Stimulated activated CD8-positive, alpha-beta memory T cell treated with anti-CD3 and anti-CD28 coated beads, Interleukin-4, amount 100 ng/mL, for 24 hours (primary cell): ENCODE measurements around the gene NXPH2.
"Not testable (repeated sequence)": the region's sequence is repeated elsewhere in the genome, so short reads cannot be mapped to it uniquely, and the experiment has no call there.

Experiments
- DNase-seq: peaks from one replicate; pipeline ENCODE4 v3.0.0-alpha.2; 2020; ENCODE audit warnings: low read depth

NXPH2 gene

DNA sequence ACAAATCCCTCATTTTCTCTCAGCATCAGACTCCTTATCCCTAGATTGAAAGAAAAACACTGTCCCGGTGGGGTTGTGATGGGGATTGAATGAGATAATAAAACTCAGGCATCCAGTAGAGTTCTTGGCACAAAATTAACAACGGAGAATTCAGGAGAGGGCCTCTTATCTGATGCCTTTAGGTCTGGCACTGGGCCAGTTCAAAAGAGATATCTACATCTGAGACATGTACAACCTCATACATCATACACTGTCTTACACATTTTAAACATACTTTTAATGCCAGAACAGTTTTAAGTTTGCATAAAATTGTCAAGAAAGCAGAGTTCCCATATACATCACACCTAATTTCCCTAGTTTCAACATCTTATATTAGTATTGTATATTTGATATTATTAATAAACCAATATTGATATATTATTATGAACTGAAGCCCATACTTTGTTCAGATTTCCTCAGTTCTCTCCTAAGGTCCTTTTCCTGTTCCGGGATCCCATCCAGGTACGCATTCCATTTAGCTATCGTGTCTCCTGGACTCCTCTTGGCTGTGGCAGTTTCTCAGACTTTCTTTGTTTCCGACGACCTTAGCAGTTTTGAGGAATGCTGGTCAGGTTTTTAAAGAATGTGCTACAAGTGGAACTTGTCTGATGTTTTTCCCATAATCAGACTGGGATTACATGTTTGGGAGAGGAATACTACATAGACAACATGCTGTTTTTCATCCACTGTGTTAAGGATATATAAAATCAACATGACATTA, 27.8 kb downstream of the NXPH2 start:
- no peak for DNase-seq

DNA sequence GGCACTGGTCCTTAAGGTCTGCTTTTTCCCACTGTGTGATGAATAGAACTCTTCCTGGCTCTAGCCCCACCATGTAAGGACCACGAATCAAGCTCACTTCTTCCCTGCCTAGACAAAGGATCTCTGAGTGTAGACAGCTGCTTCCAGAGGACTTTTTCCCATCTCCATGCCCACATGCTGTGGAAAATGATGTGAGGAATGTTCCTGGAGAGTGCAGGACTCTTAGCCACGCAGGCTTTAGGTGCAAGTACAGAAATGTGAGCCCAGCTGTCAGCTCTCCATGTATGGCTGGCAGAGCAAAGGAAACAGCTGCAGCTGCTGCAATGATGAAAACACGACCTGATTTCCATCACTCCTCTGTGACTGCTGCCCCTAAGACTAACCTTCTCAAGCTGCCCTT, 35.5 kb downstream of the NXPH2 start:
- DNase-seq, result no peak

DNA sequence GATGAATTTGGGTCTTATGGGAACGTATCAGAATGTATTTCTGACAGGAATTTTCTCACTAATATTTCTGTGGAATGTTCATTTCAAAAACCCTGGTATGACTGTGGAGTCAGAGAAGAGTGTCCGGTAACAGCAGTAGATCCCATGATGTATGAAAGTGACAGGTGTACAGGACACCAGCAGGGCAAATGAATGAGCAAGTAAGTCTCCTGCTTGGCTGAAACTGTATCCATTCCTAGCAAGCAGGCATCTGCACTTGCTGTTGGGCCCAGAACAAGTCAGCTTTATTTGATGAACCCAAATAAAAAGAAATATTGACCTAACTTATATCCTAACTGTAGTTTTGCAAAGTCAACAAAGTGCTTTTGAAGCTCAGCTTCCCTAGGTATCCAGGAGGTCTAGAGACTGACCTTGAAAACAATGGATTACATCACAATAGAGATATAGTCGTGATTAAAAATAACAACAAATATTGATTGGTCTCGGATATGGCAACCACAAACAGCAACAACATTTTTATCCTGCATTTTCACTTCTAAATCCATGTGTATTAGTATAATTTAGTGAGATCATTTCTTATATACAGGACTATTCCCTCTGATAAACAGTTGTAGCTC, 37.6 kb downstream of the NXPH2 start:
- no peak for DNase-seq

GRCh38 chr2:138741851-138742250, 38.3 kb downstream of the NXPH2 start:
- no peak for DNase-seq

- DNase-seq, result not testable (repeated sequence)
Observed at GRCh38 chr2:138737009-138737554, 43.1 kb downstream of the NXPH2 start.

DNA sequence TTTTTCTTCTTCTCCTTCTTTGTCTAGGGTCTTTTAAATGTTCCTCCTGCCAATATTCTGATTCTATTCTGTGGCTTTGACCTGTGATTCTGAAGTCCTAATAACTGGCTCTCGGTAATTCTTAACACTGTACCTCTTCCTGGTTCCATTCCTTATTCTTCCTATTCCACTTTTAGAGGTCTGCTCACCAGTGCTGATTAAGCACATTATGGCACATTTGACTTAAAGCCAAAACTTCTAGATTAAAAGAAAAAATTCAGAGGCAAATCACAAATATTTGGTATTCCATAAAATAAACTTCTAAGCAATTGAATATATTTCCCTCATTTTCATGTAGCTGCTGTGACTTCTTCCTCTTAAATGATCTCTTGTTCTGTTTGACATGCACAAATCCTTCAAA, 47.5 kb downstream of the NXPH2 start:
- no peak for DNase-seq

DNA sequence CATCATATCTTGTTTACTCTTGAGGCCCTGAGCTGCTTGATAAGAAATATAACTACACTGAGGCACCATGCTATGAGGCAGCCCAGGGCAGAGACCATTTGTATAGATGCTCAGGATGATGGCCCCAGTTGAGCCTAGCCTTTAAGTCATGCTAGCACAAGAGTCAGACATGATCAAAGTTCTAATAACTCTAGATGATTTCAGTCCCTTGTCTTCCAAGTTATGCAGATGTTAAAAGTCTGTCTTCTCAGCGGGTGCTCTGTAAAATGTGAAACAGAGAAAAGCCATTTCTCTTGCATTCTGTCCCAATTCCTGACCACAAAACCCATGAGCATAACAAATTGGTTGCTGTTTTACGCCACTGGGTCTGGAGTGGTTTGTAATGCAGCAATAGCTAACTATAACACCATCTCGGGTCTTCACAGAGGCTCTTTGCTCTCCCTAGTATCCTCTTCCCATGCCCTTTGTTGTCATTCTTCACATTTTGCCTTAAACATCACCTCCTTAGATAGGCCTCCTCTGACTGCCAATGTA, 49.6 kb downstream of the NXPH2 start:
- no peak for DNase-seq

GRCh38 chr2:138727956-138728355, 52.2 kb downstream of the NXPH2 start:
- DNase-seq, result no peak

- no peak for DNase-seq
Observed at GRCh38 chr2:138726681-138727080, 53.5 kb downstream of the NXPH2 start.

DNA sequence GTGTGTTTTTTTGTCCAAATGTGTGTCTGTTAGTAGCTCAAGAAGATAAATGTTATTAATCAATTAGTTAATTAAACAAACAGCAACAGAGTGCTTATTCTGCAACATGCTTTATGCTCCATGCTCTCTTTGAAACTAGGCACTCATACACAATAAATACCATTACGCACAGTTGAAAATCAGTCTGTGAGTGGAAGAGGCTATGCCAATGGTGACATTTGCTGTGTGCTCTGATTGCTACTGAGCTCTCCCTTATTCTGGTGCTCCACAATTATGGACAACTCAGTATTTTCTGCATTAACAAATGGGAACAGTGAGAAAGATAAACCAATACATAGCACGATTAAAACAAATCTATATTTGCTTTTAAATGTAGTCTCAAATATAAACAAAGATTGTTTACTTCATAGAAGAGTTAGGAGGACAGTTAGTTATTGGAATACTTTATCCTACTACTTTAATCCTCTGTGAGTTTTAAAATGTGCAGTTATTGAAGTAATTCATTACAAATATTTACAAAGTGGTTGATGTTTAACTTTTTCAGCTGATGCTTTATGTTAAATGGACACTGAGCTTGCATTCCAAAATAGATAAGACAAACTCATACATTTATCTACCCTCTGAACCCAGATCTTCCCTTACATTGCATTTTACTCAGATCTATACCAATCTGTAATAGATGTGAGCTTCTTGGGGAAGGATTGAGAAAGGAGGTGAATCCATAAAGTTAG, 55.3 kb downstream of the NXPH2 start:
- no peak for DNase-seq

DNA sequence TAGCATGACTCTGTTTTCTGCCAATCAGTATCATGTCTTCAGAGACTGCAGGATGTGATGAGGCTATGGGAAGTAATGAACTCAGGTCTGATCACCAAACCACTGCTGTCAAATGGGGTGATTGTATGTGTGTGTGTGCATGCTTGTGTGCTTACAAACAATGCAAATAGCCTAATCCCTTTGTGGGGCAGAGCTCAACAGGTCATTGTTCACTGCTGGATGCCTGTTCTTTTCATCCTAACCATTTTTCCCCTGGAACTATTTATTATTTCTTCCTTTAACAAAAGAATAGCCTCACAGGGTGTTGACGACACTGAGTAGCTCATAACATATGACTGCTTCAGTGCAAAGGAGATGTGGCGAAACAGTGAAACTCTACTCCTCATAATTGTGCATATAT, 55.9 kb downstream of the NXPH2 start:
- DNase-seq, result no peak

DNA sequence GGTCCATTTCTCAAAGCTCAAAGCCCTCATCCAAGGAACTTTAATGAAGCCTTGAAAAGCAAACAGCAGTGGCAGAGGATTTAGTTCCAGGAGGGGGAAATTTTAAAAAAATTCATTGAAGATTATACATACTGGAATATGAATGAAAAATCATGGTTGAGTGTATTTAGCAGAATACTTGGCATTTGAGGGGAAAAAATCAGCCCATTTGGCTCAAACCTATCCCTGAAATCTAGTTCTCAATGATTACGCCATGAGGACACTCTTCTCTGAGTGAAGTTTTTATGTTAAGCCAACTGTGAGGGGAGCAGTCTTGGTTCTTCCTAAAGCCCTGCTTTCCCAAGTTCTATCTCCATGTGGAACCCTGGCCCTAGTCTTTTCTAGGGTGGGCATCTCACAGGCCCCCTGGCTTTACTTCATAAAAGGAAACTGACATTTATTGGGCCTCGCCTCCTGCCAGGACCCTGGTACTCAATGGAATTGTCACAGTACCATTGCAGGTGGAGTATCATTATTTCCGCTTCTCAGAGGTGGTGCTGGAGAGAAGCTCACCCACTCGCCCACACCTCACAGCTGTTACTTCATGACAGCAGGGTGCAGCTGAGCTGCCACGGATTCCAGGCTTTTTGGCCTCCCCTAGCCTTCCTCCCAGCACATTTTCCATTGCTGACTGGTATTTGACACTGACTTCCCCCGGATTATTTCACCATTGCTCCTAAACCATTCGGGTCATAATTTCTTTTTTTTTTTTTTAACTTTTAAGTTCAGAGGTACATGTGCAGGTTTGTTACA, 56.8 kb downstream of the NXPH2 start:
- DNase-seq, result no peak

GRCh38 chr2:138722316-138722715, 57.9 kb downstream of the NXPH2 start:
- DNase-seq, result no peak

GRCh38 chr2:138720035-138720838, 60.0 kb downstream of the NXPH2 start:
- DNase-seq, result no peak

DNA sequence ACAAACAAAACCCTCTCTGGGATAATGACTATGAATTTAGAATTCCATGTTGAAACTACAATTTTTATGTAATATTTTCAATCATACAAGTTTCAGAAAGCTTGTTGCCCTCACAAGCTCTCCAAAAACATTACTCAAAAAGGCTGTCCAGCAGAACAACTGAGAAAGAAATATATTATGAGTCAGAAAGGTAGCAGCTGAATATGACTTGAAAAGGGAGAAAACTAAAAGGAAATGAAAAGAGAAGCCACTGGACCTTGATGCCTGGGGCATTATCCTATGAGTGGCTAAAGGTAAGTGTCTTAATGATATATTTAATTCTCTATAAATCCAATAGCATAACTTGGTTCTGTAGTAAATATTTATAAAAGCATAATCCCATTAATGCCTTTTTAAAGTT, 61.8 kb downstream of the NXPH2 start:
- DNase-seq, result no peak

DNA sequence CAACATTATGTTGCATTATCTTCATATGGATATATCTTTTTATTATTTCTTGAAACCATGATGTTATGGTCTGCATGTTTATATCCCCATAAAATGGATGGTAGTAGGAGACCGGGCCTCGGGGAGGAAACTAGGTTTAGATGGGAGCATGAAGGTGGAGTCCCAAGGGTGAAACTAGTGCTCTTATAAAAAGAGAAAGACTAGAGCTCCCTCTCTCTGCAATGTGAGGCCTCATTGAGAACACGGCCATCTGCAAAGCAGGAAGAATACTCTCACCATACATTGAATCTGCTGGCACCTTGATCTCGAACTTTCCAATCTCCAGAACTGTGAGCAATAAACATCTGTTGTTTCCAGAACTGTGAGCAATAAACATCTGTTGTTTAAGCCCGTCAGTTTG, 64.0 kb downstream of the NXPH2 start:
- DNase-seq, result no peak

GRCh38 chr2:138713504-138713903, 66.7 kb downstream of the NXPH2 start:
- DNase-seq, result no peak

DNA sequence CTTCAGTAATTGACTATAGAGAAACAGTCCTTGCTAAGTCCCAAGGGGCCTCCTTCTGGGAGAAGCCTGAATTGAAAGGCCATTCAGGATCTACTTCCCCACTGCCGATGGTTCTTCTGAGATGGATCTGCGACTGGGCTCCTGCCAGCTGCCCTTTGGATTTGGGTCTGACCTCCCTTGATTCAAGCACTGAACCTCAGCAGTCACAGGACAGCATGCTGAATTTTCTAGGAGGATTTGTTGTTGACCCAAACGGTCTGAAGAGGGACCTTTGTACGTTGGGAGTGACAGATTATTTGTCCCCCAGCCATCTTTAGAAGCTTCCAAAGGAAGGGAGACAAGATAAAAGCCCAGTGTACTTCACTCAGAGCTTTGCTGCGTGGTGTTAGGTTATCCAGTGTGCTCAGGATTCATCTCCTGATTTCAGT, 67.1 kb downstream of the NXPH2 start:
- no peak for DNase-seq

GRCh38 chr2:138712212-138712979, 67.8 kb downstream of the NXPH2 start:
- DNase-seq, result no peak

- no peak for DNase-seq
Observed at GRCh38 chr2:138711812-138712211, 68.4 kb downstream of the NXPH2 start.
